ENCODE results near the gene FXR2.

- TF ChIP-seq SPI1 (IDR thresholded peaks at IDR 0.05; ENCODE audit: borderline replicate concordance, low read depth, low read length), result no peak
- no peak for TF ChIP-seq KLF16 (IDR thresholded peaks at IDR 0.05)
- no peak for TF ChIP-seq CC2D1A (IDR thresholded peaks at IDR 0.05)
- TF ChIP-seq CTCF (IDR thresholded peaks at IDR 0.05 in 2 of 3, conservative IDR thresholded peaks at IDR 0.05 in 1 of 3; ENCODE audit: insufficient read depth in 2 of 3, low read depth in 1 of 3, low read length in 3 of 3), result no peak
- TF ChIP-seq, protein P1, sequence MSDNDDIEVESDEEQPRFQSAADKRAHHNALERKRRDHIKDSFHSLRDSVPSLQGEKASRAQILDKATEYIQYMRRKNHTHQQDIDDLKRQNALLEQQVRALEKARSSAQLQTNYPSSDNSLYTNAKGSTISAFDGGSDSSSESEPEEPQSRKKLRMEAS (CRISPR knock-in tag; IDR thresholded peaks at IDR 0.05), result no peak
- no peak for TF ChIP-seq BCLAF1 (IDR thresholded peaks at IDR 0.05; ENCODE audit: borderline replicate concordance in 1 of 2, control insufficient read depth in 1 of 2, low read depth in 2 of 2, low read length in 1 of 2)
- no peak for TF ChIP-seq NR3C1 (CRISPR knock-in tag; IDR thresholded peaks at IDR 0.05)
- TF ChIP-seq ZNF280B (CRISPR knock-in tag; IDR thresholded peaks at IDR 0.05), result no peak
- TF ChIP-seq, protein P2, sequence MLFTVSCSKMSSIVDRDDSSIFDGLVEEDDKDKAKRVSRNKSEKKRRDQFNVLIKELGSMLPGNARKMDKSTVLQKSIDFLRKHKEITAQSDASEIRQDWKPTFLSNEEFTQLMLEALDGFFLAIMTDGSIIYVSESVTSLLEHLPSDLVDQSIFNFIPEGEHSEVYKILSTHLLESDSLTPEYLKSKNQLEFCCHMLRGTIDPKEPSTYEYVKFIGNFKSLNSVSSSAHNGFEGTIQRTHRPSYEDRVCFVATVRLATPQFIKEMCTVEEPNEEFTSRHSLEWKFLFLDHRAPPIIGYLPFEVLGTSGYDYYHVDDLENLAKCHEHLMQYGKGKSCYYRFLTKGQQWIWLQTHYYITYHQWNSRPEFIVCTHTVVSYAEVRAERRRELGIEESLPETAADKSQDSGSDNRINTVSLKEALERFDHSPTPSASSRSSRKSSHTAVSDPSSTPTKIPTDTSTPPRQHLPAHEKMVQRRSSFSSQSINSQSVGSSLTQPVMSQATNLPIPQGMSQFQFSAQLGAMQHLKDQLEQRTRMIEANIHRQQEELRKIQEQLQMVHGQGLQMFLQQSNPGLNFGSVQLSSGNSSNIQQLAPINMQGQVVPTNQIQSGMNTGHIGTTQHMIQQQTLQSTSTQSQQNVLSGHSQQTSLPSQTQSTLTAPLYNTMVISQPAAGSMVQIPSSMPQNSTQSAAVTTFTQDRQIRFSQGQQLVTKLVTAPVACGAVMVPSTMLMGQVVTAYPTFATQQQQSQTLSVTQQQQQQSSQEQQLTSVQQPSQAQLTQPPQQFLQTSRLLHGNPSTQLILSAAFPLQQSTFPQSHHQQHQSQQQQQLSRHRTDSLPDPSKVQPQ (CRISPR knock-in tag; IDR thresholded peaks at IDR 0.05; ENCODE audit: borderline replicate concordance), result no peak
- no peak for TF ChIP-seq TOE1 (IDR thresholded peaks at IDR 0.05; ENCODE audit: borderline replicate concordance)
- TF ChIP-seq TOE1 (CRISPR knock-in tag; IDR thresholded peaks at IDR 0.05; ENCODE audit: borderline replicate concordance, low read depth), result no peak
Observed at GRCh38 chr17:7654832-7655540, 40.3 kb upstream of the FXR2 start.

All from K562 (cell line).